ENCODE data around the gene BOK. TPM values are rescaled to one million over a fixed set of nuclear protein-coding genes. Genes with fewer than 3 reads are reported as not detected.
"Not testable (repeated sequence)": the region's sequence is repeated elsewhere in the genome, so short reads cannot be mapped to it uniquely, and the experiment has no call there.

The BOK gene
- polyA plus RNA-seq, 1 donor from 2014 or later = 0.08 TPM

GRCh38 chr2:241560883-241561474 lies 2.4 kb downstream of the BOK start:
- H3K9me3 Mint-ChIP-seq = peaks cover 3 to 9% (median 9%) of the 10 kb centered on the region in 3 donors
- H3K36me3 Mint-ChIP-seq = peaks cover 3% of the 10 kb centered on the region
- peaks cover 0 to 3% (median 2%) of the 10 kb centered on the region in 3 donors for H3K4me1 Mint-ChIP-seq
- H3K27me3 Mint-ChIP-seq = peaks cover 25% of the 10 kb centered on the region
- H3K4me3 Mint-ChIP-seq = peak overlapping the region in 1 of 4 donors; percentile 33
- no peak overlapping the region for H3K27ac Mint-ChIP-seq

- no peak overlapping the region for H3K4me3 Mint-ChIP-seq
- H3K27ac Mint-ChIP-seq = no peak overlapping the region
- H3K27me3 Mint-ChIP-seq = peaks cover 25% of the 10 kb centered on the region
- H3K4me1 Mint-ChIP-seq = peaks cover 0 to 3% (median 2%) of the 10 kb centered on the region in 3 donors
- H3K36me3 Mint-ChIP-seq = peaks cover 3% of the 10 kb centered on the region
- H3K9me3 Mint-ChIP-seq = peaks cover 3 to 9% (median 7%) of the 10 kb centered on the region in 3 donors
Measured at GRCh38 chr2:241561832-241562231, 3.3 kb downstream of the BOK start.

GRCh38 chr2:241562269-241562891 lies 3.8 kb downstream of the BOK start:
- H3K27ac Mint-ChIP-seq = no peak overlapping the region
- peaks cover 3 to 9% (median 7%) of the 10 kb centered on the region in 3 donors for H3K9me3 Mint-ChIP-seq
- H3K4me3 Mint-ChIP-seq = no peak overlapping the region
- peaks cover 25% of the 10 kb centered on the region for H3K27me3 Mint-ChIP-seq
- H3K36me3 Mint-ChIP-seq = peaks cover 3% of the 10 kb centered on the region
- H3K4me1 Mint-ChIP-seq = peaks cover 0 to 3% (median 2%) of the 10 kb centered on the region in 3 donors

- Mint-ChIP-seq H3K36me3 (peaks cover under 1% of the 10 kb centered on the region), H3K27me3 (peaks cover 19% of the 10 kb centered on the region), H3K4me1 (peaks cover 0 to 3% (median 2%) of the 10 kb centered on the region in 3 donors), H3K4me3 (no peak overlapping the region), H3K9me3 (peaks cover 0 to 2% (median under 1%) of the 10 kb centered on the region in 3 donors), H3K27ac (peak overlapping the region in 1 of 3 donors; percentile 62)
Measured at GRCh38 chr2:241563031-241563507, 4.5 kb downstream of the BOK start.

GRCh38 chr2:241563571-241563980 lies 5.0 kb downstream of the BOK start:
- no peaks in the 10 kb centered on the region for H3K36me3 Mint-ChIP-seq
- peak overlapping the region in 1 of 3 donors; percentile 62 for H3K27ac Mint-ChIP-seq
- peaks cover 15% of the 10 kb centered on the region for H3K27me3 Mint-ChIP-seq
- no peaks in the 10 kb centered on the region for H3K9me3 Mint-ChIP-seq
- no peak overlapping the region for H3K4me3 Mint-ChIP-seq
- peaks cover 0 to 3% (median 2%) of the 10 kb centered on the region in 3 donors for H3K4me1 Mint-ChIP-seq

- Mint-ChIP-seq H3K36me3 (no peaks in the 10 kb centered on the region), H3K27me3 (peaks cover 15% of the 10 kb centered on the region), H3K4me1 (peaks cover 0 to 3% (median 2%) of the 10 kb centered on the region in 3 donors), H3K9me3 (no peaks in the 10 kb centered on the region), H3K27ac (no peak overlapping the region), H3K4me3 (no peak overlapping the region)
Measured at GRCh38 chr2:241563981-241564595, 5.5 kb downstream of the BOK start.

- no peak overlapping the region for H3K4me3 Mint-ChIP-seq
- H3K9me3 Mint-ChIP-seq = no peaks in the 10 kb centered on the region
- H3K4me1 Mint-ChIP-seq = peaks cover 0 to 2% (median under 1%) of the 10 kb centered on the region in 3 donors
Measured at GRCh38 chr2:241564596-241565410, 6.3 kb downstream of the BOK start.

GRCh38 chr2:241565411-241565810 lies 6.9 kb downstream of the BOK start:
- Mint-ChIP-seq H3K36me3 (no peaks in the 10 kb centered on the region), H3K4me1 (no peaks in the 10 kb centered on the region), H3K9me3 (no peaks in the 10 kb centered on the region), H3K27me3 (peaks cover 8% of the 10 kb centered on the region), H3K4me3 (no peak overlapping the region), H3K27ac (no peak overlapping the region)

More at GRCh38 chr2:241564596-241565410, 6.3 kb downstream of the BOK start:
- H3K36me3 Mint-ChIP-seq = no peaks in the 10 kb centered on the region
- no peak overlapping the region for H3K27ac Mint-ChIP-seq
- peaks cover 14% of the 10 kb centered on the region for H3K27me3 Mint-ChIP-seq

- H3K27me3 Mint-ChIP-seq, H3K36me3 Mint-ChIP-seq, H3K4me1 Mint-ChIP-seq, H3K27ac Mint-ChIP-seq, H3K9me3 Mint-ChIP-seq, H3K4me3 Mint-ChIP-seq: not testable (repeated sequence)
Measured at GRCh38 chr2:241566021-241566420, 7.5 kb downstream of the BOK start.

- no peaks in the 10 kb centered on the region for H3K36me3 Mint-ChIP-seq
- no peak overlapping the region for H3K27ac Mint-ChIP-seq
- no peaks in the 10 kb centered on the region for H3K4me1 Mint-ChIP-seq
- H3K9me3 Mint-ChIP-seq = no peaks in the 10 kb centered on the region
- no peak overlapping the region for H3K4me3 Mint-ChIP-seq
- H3K27me3 Mint-ChIP-seq = no peaks in the 10 kb centered on the region
Measured at GRCh38 chr2:241566468-241566867, 7.9 kb downstream of the BOK start.

- not testable (repeated sequence) for H3K9me3 Mint-ChIP-seq, H3K4me1 Mint-ChIP-seq, H3K4me3 Mint-ChIP-seq, H3K36me3 Mint-ChIP-seq, H3K27me3 Mint-ChIP-seq
- peak overlapping the region in 2 of 3 donors; percentile 16 to 27 for H3K27ac Mint-ChIP-seq
Measured at GRCh38 chr2:241567266-241567665, 8.7 kb downstream of the BOK start.

GRCh38 chr2:241567776-241568175 lies 9.2 kb downstream of the BOK start:
- no peaks in the 10 kb centered on the region for H3K36me3 Mint-ChIP-seq
- no peak overlapping the region for H3K4me3 Mint-ChIP-seq
- peak overlapping the region in 1 of 3 donors; percentile 50 for H3K27ac Mint-ChIP-seq
- no peaks in the 10 kb centered on the region for H3K4me1 Mint-ChIP-seq
- H3K27me3 Mint-ChIP-seq = no peaks in the 10 kb centered on the region
- H3K9me3 Mint-ChIP-seq = no peaks in the 10 kb centered on the region

GRCh38 chr2:241568726-241569125 lies 10.2 kb downstream of the BOK start:
- no peaks in the 10 kb centered on the region for H3K9me3 Mint-ChIP-seq
- no peaks in the 10 kb centered on the region for H3K27me3 Mint-ChIP-seq
- H3K27ac Mint-ChIP-seq = no peak overlapping the region
- peaks cover 1% of the 10 kb centered on the region for H3K36me3 Mint-ChIP-seq
- no peak overlapping the region for H3K4me3 Mint-ChIP-seq
- H3K4me1 Mint-ChIP-seq = no peaks in the 10 kb centered on the region

- no peaks in the 10 kb centered on the region for H3K27me3 Mint-ChIP-seq
- peaks cover 1% of the 10 kb centered on the region for H3K36me3 Mint-ChIP-seq
- H3K9me3 Mint-ChIP-seq = no peaks in the 10 kb centered on the region
- H3K4me1 Mint-ChIP-seq = no peaks in the 10 kb centered on the region
- H3K4me3 Mint-ChIP-seq = no peak overlapping the region
- no peak overlapping the region for H3K27ac Mint-ChIP-seq
Measured at GRCh38 chr2:241569831-241570281, 11.3 kb downstream of the BOK start.

Data from IgD-negative memory B cell (primary cell).